Measurements from ENCODE around the gene EPB41L2. TPM values are rescaled to one million over a fixed set of nuclear protein-coding genes. Genes with fewer than 3 reads are reported as not detected.
"Not testable (repeated sequence)": the region's sequence is repeated elsewhere in the genome, so short reads cannot be mapped to it uniquely, and the experiment has no call there.

EPB41L2 gene
- polyA plus RNA-seq, 3 donors: 10.1 to 127 (median 75.7) TPM

GRCh38 chr6:130943738-130944137, 119.3 kb downstream of the EPB41L2 start:
- H3K27ac ChIP-seq (ENCODE audit: low read depth, low read length): no peak overlapping the region
- WGBS, 3 donors: 64 to 79% (median 77%) methylated on average over 4 of the region's 4 CpGs

- not testable (repeated sequence) for H3K27ac ChIP-seq (ENCODE audit: low read depth, low read length)
- WGBS, 3 donors: 95 to 97% (median 96%) methylated on average over 3 of the region's 3 CpGs
These were observed 120.3 kb downstream of the EPB41L2 start for GRCh38 chr6:130942752-130943151.

- H3K27ac ChIP-seq (ENCODE audit: low read depth, low read length): no peak overlapping the region
- WGBS, 3 donors: 83 to 96% (median 94%) methylated on average over 4 of the region's 4 CpGs
These were observed 125.0 kb downstream of the EPB41L2 start for GRCh38 chr6:130937942-130938604.

DNA sequence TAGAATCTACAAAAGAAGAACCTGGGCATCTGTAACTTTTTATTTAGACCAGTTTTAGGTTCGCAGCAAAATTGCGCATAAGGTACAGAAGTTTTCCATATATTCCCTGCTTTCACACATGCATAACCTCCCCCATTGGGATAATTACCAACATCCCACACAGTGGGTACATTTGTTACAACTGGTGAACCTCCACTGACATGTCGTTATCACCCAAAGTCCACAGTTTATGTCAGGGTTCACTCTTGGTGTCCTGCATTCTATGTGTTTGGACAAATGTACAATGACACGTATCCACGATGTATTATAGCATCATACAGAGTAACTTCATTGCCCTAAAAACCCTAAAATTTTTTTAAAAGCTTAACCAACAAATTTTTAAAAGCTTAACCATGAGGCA, 126.1 kb downstream of the EPB41L2 start:
- 95 to 97% (median 96%) methylated on average over 5 of the region's 5 CpGs for WGBS, 3 donors
- H3K27ac ChIP-seq (ENCODE audit: low read depth, low read length): no peak overlapping the region

- H3K27ac ChIP-seq (ENCODE audit: low read depth, low read length): no peak overlapping the region
These were observed 127.1 kb downstream of the EPB41L2 start for GRCh38 chr6:130935978-130936377.

DNA sequence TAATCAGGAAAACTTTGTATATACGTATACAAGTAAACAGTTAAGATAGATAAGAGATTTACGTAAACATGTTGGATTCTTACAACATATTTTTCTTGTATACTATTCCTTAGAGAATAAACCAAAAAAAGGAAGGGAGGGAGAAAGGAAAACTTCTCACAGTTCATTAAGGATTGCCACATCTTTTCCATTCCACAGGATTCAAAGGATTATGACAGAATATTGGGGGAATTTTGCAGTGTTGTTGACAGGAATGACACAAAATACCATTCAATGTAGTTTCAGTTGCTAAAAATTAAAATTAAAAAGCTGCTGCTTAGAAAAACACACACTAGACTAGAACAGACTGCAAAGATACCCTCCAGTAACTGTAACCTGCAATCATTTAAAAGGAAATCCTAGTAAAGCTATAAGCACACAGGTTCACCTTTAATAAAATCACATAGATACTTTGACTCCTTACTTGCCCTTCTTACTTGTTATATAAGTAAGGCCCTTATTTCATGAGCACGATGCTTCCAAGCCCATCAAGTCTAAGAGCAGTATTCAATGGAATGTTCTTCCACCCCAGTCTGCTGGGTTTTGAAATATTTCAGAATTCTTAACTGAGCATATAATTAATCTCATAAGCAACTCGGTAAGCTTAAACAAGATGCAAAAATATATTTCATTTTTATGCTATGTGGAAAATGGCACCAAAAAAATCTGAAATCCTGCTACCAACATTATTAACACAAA, 128.0 kb downstream of the EPB41L2 start:
- H3K27ac ChIP-seq (ENCODE audit: low read depth, low read length): no peak overlapping the region
- WGBS, 3 donors: 44 to 53% (median 50%) methylated on average over 4 of the region's 4 CpGs

GRCh38 chr6:130933712-130934200, 129.3 kb downstream of the EPB41L2 start:
- H3K27ac ChIP-seq (ENCODE audit: low read depth, low read length): no peak overlapping the region
- WGBS, 3 donors: 50 to 71% (median 62%) methylated on average over 6 of the region's 6 CpGs

DNA sequence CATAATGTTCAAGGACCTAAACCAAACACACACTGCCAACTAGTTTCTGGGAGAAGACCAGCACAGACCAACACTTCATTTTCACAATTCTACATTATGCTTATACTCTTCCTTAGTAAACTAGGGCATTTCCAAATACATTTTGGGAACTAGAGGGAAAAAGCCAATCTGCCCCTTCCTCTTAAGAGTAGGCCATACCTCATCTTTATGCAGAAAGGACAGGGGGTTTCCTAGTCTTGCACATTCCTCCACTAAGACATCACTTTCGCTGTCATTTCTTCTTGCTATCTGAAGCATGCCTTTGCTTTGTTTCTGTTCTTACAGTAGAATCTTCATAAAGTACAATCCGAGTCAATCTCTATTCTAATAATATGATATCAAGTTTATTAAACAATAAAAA, 130.1 kb downstream of the EPB41L2 start:
- 79 to 90% (median 87%) methylated on average over 2 of the region's 2 CpGs for WGBS, 3 donors
- no peak overlapping the region for H3K27ac ChIP-seq (ENCODE audit: low read depth, low read length)

DNA sequence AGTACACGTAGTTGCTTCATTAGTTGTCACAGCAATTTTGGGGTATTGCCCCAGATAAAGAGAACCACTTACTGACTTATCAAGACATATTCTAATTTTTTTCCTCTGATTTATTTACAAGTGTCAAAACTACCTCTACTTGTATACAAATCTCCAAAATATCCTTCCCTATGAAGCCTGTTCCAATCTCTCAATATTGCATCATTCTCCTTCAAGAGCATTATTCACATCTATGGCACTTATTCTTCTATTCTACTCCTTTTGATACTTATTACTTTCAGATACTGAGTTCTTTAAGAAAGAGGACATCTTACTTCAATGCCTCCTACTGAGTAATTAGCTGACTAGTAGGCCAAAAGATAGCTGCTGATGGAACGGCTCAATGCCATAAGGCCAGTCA, 130.6 kb downstream of the EPB41L2 start:
- 78 to 85% (median 84%) methylated on average over 2 of the region's 2 CpGs for WGBS, 3 donors
- H3K27ac ChIP-seq (ENCODE audit: low read depth, low read length): no peak overlapping the region

GRCh38 chr6:130931683-130932082, 131.4 kb downstream of the EPB41L2 start:
- 79 to 96% (median 93%) methylated on average over 4 of the region's 4 CpGs for WGBS, 3 donors
- no peak overlapping the region for H3K27ac ChIP-seq (ENCODE audit: low read depth, low read length)

DNA sequence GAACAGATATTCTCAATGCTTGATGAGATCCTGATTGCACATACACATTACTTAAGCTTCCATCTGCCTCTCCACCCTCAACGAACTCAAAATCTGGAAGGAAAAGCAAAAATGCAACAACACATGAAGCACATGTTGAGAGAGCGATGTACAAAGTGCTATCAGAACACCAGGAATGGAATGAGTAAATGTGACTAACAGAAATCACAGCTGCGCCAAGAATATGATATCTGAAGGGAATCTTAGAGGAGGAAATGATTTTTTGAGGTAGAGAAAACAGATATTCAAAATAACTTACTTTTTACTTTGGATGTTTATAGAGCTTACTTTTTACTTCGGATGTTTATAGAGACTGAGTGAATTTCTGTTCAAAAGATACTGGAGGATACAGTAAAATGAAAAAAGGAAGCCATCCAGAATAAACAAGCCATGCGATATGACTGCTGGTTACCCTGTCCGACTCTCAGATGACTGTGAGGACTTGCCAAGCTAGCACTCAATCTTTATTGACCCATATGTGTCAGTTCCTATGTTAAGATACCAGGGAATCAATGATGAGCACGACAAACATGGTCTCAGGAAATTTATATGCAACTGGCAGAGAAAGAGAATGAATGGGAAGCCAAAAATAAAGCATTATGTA, 133.9 kb downstream of the EPB41L2 start:
- H3K27ac ChIP-seq (ENCODE audit: low read depth, low read length): no peak overlapping the region
- WGBS, 3 donors: 54 to 68% (median 63%) methylated on average over 7 of the region's 7 CpGs

- no peak overlapping the region for H3K27ac ChIP-seq (ENCODE audit: low read depth, low read length)
- WGBS, 3 donors: 76 to 92% (median 76%) methylated on average over 6 of the region's 6 CpGs
These were observed 134.7 kb downstream of the EPB41L2 start for GRCh38 chr6:130928158-130928912.

DNA sequence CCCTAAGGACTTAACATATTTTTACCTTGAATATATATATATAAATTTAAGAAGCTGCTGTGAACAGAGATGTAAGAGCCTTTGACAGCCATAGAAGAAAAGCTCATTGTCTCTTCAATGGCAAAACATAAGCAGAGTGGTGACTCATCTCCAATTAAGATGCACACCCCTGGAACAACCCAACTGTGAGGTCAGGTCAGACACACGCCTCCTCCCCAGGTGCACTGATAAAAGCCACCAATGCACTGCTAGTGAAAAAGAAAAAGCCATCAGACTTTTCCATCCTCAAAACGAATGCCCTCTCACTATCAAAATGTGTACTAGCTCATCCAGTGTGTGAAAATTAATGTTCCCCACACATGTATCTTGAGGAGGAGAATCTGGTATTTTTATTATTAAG, 135.7 kb downstream of the EPB41L2 start:
- no peak overlapping the region for H3K27ac ChIP-seq (ENCODE audit: low read depth, low read length)
- WGBS, 3 donors: 81 to 84% (median 84%) methylated on average over 2 of the region's 2 CpGs

GRCh38 chr6:130923350-130923749, 139.7 kb downstream of the EPB41L2 start:
- 38 to 71% (median 68%) methylated on average over 1 of the region's 1 CpG for WGBS, 3 donors
- H3K27ac ChIP-seq (ENCODE audit: low read depth, low read length): no peak overlapping the region

GRCh38 chr6:130922922-130923321, 140.1 kb downstream of the EPB41L2 start:
- H3K27ac ChIP-seq (ENCODE audit: low read depth, low read length): no peak overlapping the region
- WGBS, 3 donors: 88 to 96% (median 94%) methylated on average over 3 of the region's 3 CpGs

DNA sequence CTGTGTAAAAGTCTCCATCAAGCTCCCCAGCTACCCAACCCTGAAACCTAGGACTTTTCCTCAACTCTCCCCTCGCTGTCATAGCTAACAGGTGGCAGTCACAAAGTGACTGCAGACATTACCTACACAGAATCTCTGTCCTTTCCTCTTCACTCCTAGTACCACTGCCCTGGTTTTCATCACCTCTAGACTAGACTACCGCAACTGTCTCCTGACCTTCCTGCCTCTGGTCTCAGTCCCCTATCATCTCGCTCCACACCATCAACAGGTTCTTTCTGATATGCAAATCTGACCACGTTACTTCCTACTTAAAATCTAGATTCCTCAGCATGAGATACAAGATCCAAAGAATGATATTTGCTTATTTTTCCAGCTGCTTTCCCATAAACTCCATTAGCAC, 142.1 kb downstream of the EPB41L2 start:
- 77 to 92% (median 86%) methylated on average over 4 of the region's 4 CpGs for WGBS, 3 donors

DNA sequence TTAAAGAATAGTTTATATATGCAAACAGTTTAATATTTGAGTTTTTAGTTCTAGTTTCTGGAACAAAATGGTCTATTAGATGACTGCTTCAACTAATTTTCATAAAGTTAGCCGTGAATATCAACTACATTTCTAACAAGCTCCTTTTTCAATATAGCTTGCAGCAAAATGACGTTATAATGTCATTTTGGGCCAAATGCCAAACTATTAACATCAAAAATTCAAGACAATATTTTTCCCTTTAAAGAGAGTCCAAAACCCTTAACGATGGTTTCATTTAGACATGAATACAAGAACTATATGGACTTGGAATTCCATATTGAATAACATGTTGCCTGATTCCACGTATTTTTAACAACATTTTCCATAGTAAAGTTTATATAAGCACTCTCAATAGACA, 144.9 kb downstream of the EPB41L2 start:
- H3K27ac ChIP-seq (ENCODE audit: low read depth, low read length): no peak overlapping the region
- 70 to 82% (median 78%) methylated on average over 4 of the region's 4 CpGs for WGBS, 3 donors

More for the DNA sequence above, 142.1 kb downstream of the EPB41L2 start:
- no peak overlapping the region for H3K27ac ChIP-seq (ENCODE audit: low read depth, low read length)

GRCh38 chr6:130915606-130916005, 147.4 kb downstream of the EPB41L2 start:
- not testable (repeated sequence) for H3K27ac ChIP-seq (ENCODE audit: low read depth, low read length)
- WGBS, 3 donors: 84 to 92% (median 90%) methylated on average over 2 of the region's 2 CpGs

- WGBS, 3 donors: 66 to 71% (median 68%) methylated on average over 4 of the region's 4 CpGs
These were observed 149.9 kb downstream of the EPB41L2 start for GRCh38 chr6:130913120-130913519.

More at GRCh38 chr6:130913120-130913519, 149.9 kb downstream of the EPB41L2 start:
- H3K27ac ChIP-seq (ENCODE audit: low read depth, low read length): no peak overlapping the region
